Tibial artery (tissue), 4 donors: ENCODE results near the gene RORC.

Experiments used
- DNase-seq, 2 donors: peaks; one replicate each; pipeline ENCODE4 v3.0.0-alpha.2; 2019
- H3K27ac ChIP-seq, 2 donors: fragments of 200-600 bp; sonication (generic) in 1 of 2; 1 replicate in 1 of 2; 2 replicates in 1 of 2; pipeline ENCODE4 v1.5.1; 2018 to 2019; ENCODE audit warnings: mild to moderate bottlenecking in 1 of 2
- H3K27me3 ChIP-seq, 2 donors: fragments of 200-600 bp; sonication (generic) in 1 of 2; one replicate each; pipeline versions ENCODE4 v1.5.1 to v1.6.0; 2016 to 2019
- H3K36me3 ChIP-seq, 3 donors: fragments of 200-600 bp; sonication (generic) in 2 of 3; one replicate each; pipeline ENCODE4 v1.5.1; 2016 to 2019; ENCODE audit warnings: mild to moderate bottlenecking in 2 of 3
- H3K4me1 ChIP-seq, 4 donors: fragments of 200-600 bp; sonication (generic) in 2 of 4; 1 replicate in 3 of 4; 2 replicates in 1 of 4; pipeline ENCODE4 v1.5.1; 2016 to 2019
- H3K4me3 ChIP-seq, 2 donors: fragments of 200-600 bp; sonication (generic) in 1 of 2; 1 replicate in 1 of 2; 2 replicates in 1 of 2; pipeline ENCODE4 v1.5.1; 2018 to 2019; ENCODE audit warnings: mild to moderate bottlenecking in 2 of 2
- H3K9me3 ChIP-seq, 3 donors: fragments of 200-600 bp; sonication (generic) in 1 of 3; one replicate each; pipeline ENCODE4 v1.5.1; 2016 to 2019
- CTCF ChIP-seq, 2 experiments: fragments of 200-600 bp in 1 of 2; fragments of 450-650 bp in 1 of 2; IDR thresholded peaks; one replicate each; pipeline ENCODE4 v1.5.1; 2017 to 2019; ENCODE audit warnings: antibody characterized with exemption in 2 of 2, mild to moderate bottlenecking in 1 of 2, moderate library complexity in 1 of 2
- intact Hi-C: fragments of 100-400 bp; cut with DNase I; formaldehyde crosslinking; loops from one replicate; pipeline ENCODE4 v1.15.0; 2023; ENCODE audit warnings: low total_unique reads

RORC gene

DNA sequence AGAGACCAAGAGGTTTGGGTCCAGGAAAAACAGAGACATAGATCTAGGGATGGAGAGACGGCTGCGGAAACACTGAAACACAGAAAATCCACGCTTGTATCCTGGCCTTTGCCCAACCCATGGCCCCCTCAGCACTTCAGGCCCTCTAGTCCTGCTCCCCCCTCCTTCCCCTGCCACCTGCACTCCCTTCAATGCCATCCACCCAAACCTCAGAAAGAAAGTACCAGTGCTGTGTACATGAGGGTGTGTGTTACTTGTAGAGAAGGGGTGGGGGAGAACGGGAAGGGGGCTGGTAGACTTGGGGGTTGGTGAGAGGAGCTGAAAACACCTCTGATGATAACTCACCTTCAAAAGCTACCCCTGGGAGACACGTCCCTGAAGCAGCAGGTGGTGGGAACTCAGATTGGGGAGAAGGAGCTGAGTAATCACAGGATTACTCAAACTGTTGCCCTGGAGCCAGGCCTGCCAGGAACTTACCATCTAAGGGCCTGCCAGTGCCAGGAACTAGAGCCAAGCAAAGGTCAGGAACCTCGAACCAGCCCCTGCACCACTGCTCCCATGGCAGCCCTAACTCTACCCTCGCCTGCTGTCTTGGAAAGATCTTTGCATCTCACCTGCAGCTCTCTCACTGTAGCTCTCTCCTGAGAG lies 11.5 kb downstream of the RORC start:
- H3K4me1 ChIP-seq: peaks cover 0 to 2% (median 0%) of the 10 kb centered on the region in 4 donors
- H3K27me3 ChIP-seq: peaks cover 0 to 19% of the 10 kb centered on the region in 2 donors
- TF ChIP-seq CTCF (IDR thresholded peaks at IDR 0.05): no peak
- DNase-seq: no peak
- intact Hi-C loops: no loop called here
- peaks cover 0 to 3% (median 0%) of the 10 kb centered on the region in 3 donors for H3K36me3 ChIP-seq
- no peak overlapping the region for H3K27ac ChIP-seq
- H3K4me3 ChIP-seq: no peak overlapping the region
- H3K9me3 ChIP-seq: no peaks in the 10 kb centered on the region

- Histone ChIP-seq H3K27ac (no peak overlapping the region), H3K36me3 (peaks cover 0 to 11% (median 0%) of the 10 kb centered on the region in 3 donors), H3K9me3 (no peaks in the 10 kb centered on the region), H3K4me1 (peaks cover 0 to 2% (median 0%) of the 10 kb centered on the region in 4 donors), H3K27me3 (peaks cover 0 to 22% of the 10 kb centered on the region in 2 donors), H3K4me3 (no peak overlapping the region)
- no peak for DNase-seq
- no peak for TF ChIP-seq CTCF (IDR thresholded peaks at IDR 0.05)
- intact Hi-C loops: no loop called here
These were observed 12.3 kb downstream of the RORC start for GRCh38 chr1:151819227-151819835.

DNA sequence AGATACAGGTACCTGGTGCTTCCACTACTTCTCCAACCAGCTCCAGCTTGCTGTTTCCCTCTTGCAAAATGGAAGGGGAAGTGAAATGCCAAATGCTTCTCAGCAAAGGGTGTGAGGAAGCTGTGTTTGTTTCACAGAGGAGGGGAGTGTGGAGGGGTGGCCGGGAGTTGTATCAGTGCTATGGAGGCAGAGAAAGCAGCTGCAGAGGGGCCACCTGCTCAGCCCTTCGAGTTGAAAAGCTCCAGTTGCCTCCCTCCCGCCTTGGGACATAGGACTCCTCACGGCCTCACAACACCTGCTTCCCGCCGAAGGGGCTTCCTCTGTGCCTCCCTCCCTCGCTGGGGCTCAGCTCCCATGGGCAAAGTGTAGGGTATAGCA lies 14.3 kb downstream of the RORC start:
- Histone ChIP-seq H3K27ac (no peak overlapping the region), H3K36me3 (peaks cover 0 to 22% (median 0%) of the 10 kb centered on the region in 3 donors), H3K4me3 (no peak overlapping the region), H3K9me3 (no peaks in the 10 kb centered on the region), H3K4me1 (peaks cover 0 to 2% (median 0%) of the 10 kb centered on the region in 4 donors), H3K27me3 (peaks cover 0 to 23% of the 10 kb centered on the region in 2 donors)
- intact Hi-C loops: no loop called here
- no peak for TF ChIP-seq CTCF (IDR thresholded peaks at IDR 0.05)
- no peak for DNase-seq

DNA sequence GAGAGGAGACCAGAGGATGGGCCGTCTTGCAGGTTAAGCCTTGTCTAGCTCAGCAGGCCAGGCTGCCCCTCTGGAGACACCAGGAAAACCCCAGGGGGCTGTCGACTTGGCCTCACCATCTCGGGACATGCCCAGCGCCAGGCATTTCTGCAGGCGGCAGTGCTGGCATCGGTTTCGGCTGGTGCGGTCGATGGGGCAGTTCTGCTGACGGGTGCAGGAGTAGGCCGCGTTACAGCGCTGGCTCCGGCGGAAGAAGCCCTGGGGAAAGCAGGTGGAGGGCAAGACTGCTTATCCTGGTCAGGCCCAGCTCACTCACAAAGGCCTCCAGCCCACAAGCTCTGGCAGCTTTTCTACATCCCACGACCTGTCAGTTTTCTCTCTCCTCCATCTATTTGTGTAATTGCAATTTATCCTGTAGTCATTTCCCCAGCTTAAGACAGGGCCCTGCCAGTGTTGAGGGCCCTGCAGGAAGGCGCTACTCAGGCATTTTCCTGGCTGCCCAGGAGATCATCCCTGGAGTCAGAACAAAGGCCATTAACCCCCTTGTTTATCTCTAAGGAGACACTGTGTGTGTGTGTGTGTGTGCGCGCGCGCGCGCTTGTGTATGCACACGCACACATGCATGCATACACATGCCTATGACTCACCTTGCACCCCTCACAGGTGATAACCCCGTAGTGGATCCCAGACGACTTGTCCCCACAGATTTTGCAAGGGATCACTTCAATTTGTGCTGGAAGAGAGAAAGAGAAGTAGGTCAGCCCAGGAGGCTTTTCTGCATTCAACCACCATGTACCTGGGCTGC lies 14.9 kb downstream of the RORC start:
- Histone ChIP-seq H3K9me3 (no peaks in the 10 kb centered on the region), H3K36me3 (peaks cover 0 to 22% (median 0%) of the 10 kb centered on the region in 3 donors), H3K27me3 (peaks cover 0 to 19% of the 10 kb centered on the region in 2 donors), H3K4me1 (peaks cover 0 to 2% (median 0%) of the 10 kb centered on the region in 4 donors), H3K4me3 (no peak overlapping the region), H3K27ac (no peak overlapping the region)
- TF ChIP-seq CTCF (IDR thresholded peaks at IDR 0.05): no peak
- intact Hi-C loops: no loop called here
- DNase-seq: no peak

- peaks cover 0 to 22% (median 0%) of the 10 kb centered on the region in 3 donors for H3K36me3 ChIP-seq
- H3K27me3 ChIP-seq: peaks cover 0 to 19% of the 10 kb centered on the region in 2 donors
- intact Hi-C loops: no loop called here
- no peak for TF ChIP-seq CTCF (IDR thresholded peaks at IDR 0.05)
- no peak for DNase-seq
- H3K9me3 ChIP-seq: no peaks in the 10 kb centered on the region
- H3K4me1 ChIP-seq: peaks cover 0 to 2% (median 0%) of the 10 kb centered on the region in 4 donors
- H3K4me3 ChIP-seq: no peak overlapping the region
- no peak overlapping the region for H3K27ac ChIP-seq
These were observed 15.8 kb downstream of the RORC start for GRCh38 chr1:151815716-151816327.
